Mucosa of gallbladder (tissue), 1 donor: ENCODE measurements around the gene DPP9. TPM values are rescaled to one million over a fixed set of nuclear protein-coding genes. Genes with fewer than 3 reads are reported as not detected.

Experiments used
- DNase-seq: peaks from one replicate; pipeline ENCODE4 v3.0.0-alpha.2; 2020; ENCODE audit warnings: low spot score
- total RNA-seq: library from RNA; stranded (reverse); gene quantifications from one replicate; pipeline ENCODE4 v1.2.1, GENCODE V29; 2021
- donor health status: DM: no; HTN: no; CAD: no.

The DPP9 gene
- total RNA-seq, 1 donor from 2014 or later: 62.8 TPM

DNA sequence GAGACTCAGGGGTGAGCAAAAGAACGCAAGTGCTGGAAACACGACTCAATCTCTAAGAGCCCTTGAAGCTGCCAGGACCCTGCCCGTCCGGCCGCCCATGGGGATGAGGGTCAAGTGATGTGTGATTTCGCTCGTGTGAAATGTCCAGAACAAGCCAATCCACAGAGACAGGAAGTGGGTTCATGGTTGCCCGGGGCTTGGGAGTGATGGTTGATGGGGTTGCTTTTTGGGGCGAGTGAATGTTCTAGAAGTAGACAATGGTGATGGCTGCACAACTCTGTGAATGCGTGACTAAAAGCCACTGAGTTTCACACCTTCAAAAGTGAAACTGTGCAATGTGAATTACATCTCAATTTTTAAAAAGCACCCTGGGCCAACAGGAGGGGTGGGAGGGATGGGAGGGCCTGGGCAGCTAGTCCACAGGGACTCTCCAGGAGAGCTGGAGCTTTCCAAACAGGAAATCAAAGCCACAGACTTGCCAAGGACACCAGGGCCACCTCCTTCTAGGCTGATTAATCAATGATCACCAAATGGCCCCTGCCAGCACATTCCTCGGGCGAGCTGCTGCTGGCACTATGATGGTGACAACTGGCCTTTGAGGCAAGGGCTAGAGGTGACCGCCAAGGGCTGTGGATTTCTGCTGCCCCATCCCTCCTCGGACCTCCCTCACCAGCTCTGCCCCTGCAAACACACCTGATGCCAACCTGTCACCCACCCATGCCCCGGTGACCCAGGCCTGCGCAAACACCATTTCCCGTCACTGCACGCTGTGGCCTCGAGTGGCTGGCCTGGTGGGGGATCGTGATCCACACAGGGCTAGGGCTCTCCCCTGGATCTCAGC, 14.0 kb downstream of the DPP9 start:
- peak; percentile 79 for DNase-seq

DNA sequence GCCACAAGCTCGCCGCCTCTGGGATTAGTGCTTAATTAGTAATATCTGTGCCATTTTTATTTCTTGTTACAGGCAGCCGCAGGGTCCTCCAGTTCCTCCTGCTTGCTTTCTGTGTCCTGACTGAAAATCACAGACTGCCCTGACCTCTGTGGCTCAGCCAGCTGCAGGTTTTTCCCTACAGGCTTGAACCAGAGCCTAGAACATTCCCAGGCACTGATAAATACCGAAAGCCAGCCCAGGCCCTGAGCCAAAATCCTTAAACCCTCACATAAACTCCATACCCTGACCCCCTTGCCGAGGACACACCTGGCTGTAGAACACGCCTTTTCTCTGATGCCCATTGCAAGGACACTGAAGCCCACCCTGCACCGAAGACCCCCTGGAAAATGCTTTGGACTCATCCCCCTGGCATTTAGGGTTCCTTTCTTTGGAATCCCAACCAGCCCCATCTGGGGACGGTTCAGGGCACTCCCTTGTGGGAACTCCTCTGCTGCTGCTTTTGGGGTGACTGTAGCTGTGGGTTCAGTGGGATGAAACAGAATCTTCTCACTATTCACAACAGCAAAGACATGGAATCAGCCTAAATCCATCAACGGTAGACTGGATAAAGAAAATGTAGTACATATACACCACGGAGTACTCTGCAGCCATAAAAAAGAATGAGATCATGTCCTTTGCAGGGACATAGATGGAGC, 15.5 kb downstream of the DPP9 start:
- no peak for DNase-seq

DNA sequence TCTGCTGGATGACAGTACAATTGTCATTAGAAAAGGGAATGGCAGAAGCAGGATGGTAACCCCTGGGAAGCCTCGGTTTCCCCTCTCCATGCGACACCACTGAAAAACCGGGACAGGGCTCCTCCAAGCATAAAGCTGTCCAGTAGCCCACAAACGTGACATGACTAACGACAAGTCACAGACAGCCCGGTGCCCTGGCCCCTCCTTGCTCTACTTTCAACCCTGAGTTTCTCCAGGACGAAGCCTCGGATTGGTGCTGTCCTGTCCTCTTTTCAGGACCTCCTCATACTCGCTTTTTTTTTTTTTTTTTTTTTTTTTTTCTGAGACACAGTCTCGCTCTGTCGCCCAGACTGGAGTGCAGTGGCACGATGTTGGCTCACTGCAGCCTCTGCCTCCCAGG, 16.3 kb downstream of the DPP9 start:
- DNase-seq: no peak

DNA sequence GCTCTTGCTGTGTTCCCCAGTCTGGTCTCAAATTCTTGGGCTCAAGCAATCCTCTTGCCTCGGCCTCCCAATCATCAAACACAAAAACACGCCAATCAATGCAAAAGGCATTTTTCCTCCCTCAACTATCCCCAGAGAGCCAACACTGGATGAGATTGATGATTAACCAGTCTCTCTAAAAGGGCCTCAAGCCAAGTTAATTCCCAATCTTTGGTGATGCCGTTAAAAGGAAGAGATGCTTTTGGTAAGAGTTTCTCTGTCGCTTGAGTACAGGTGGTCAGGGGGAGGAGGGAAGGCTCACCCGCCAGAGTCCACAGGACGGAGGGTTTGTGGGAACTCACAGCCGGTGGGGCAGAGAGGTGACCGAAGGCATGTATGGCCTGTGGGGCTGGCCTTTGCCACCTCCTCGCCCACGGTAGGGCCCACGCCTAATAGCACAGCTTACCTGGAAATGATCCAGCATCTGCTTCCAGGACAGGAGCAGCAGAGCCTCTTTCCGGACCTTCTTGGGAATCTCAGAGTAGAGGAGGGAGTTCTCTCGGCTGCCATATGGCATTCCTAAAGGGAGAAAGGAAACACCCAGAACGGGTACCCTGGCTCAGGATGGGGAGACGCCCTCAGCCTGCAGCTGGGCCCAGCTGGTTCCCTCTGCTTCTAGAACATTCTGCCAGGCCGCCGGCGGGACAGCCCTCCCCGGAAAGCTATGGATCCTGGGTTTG, 18.1 kb downstream of the DPP9 start:
- no peak for DNase-seq

DNA sequence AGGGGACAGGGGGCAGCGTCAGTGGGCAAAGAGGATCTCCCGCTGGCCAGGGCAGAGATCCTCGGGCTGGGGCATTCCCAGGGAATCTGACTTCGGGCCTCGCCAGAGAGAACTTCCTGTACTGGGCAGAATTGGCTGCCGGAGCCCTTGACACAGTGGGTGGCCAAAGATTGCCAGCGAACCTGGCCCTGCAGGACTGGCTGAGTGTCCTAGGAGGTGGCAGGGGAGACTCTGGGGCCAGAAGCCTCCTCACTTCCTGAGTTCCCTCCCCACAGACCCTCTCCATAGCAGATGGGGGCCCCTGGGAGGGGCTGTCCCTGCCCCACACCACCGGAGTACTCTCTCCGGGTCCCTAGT, 19.3 kb downstream of the DPP9 start:
- DNase-seq: no peak

DNA sequence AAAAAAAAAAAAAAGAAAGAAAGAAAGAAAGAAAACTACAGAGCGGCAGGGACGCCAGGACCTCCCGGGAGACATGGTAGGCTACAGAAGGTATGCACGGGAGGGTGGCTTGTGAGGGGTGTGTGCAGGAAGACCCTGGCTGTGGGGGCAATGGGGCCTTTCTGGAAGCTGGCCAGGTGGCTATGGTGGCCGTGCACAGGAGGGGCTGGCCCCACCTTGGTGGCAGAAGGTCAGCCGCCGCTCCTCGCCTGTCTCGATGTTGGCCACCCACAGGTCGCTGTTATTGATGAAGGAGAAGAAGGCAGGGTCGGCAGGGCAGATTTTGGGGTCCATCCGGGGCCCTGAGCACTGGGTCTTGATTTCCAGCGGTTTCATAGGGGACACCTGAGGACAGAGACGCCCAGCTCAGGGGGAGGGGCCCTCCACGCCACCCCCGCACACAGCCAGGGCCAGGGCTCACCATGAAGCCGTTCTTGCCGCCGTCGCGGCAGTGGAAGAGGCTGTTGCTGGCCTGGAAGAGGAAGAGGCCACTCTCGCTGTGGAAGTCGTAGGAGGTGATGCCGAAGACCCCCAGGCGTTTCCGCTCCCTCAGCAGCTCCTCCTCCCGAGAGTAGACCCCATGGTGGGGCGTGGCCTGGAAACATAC, 19.8 kb downstream of the DPP9 start:
- DNase-seq: no peak

DNA sequence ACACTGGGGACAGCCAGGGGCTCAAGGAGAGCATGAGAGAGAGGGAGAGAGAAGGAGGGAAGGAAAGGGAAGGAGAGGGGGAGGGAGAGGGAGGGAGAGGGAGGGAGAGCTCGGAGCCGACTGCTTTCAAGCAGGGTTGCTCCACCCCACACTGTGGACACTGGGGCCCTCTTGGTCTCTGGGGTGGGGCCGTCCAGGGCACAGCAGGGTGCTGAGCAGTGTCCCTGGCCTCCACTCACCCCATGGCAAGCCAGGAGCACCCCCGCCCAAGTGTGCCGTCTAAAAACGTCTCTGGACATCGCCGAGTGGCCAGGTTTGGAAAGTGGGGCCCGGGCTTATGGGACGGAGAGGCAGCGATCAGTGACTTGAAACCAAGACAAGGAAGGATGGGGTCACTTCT, 20.9 kb downstream of the DPP9 start:
- DNase-seq: no peak

DNA sequence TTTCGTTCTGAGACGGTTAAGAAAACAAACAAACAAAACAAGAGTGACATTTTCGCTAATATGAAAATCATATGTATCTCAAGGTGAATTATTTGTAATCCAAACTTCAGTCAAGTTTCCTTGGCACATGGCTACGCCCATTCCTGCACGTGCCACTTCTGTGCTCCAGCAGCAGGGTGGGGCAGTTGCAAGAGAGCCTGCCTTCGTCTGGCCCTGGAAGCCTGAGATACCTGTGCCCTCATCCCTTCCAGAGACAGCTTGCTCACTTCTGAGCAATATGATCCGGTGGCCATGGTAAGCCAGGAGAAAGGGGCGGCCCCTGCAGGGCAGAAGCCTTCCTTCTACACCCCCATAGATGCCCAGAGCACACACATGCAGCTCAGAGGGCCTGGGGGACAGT, 22.1 kb downstream of the DPP9 start:
- DNase-seq: no peak

DNA sequence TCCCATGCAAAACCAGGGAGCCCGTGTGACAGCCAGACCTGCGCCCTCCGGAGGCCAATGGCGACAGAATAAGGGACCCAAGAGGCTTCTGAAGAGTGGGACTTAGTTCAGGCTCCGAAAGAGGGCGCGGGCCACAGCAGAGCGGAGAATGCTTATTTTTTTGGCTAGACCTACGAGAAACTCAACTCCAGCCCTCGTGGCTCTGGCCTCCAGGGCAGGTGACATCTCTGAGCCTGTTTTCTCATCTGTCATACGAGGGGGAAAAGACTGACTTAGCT, 23.0 kb downstream of the DPP9 start:
- no peak for DNase-seq

DNA sequence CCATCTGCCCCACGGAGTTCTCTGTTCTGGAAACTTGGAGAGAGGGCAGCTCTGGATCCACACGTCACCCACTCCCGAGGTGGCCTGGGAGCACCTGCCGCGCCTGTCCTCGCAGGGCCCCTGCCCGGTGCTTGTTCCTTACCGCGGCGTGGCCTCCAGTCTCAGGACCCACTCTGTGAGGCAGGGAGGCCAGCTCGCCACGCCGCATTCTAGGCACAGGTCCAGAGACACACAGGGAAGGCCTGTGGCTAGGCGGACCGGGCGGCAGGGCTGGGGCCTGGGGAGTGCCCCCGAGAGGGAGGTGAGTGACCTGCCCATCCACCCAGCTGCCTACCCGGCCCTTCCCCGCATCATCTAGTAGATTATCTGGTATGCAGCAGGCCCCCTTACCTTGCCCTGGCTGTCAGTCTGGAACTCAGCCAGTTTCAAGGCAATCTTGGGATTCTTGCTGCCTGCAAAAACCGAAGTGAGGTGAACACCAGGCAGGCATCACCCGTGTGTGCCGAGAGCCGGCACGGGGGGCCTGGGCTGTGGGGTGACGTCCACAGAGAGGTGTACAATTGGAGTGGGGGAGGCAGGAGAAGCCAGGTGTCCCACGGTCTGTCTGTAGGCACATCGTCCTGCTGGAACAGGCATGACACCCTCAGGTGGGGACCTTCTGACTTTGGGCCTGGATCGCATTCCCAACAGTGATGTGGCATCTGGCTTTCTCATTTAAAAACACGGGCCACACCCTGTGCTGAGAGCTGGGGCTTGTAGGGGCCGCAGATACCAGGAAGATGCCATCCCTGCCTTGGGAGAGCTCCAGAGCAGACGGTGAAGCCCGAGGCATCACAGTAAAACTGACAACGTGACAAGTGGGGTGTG, 23.6 kb downstream of the DPP9 start:
- no peak for DNase-seq

DNA sequence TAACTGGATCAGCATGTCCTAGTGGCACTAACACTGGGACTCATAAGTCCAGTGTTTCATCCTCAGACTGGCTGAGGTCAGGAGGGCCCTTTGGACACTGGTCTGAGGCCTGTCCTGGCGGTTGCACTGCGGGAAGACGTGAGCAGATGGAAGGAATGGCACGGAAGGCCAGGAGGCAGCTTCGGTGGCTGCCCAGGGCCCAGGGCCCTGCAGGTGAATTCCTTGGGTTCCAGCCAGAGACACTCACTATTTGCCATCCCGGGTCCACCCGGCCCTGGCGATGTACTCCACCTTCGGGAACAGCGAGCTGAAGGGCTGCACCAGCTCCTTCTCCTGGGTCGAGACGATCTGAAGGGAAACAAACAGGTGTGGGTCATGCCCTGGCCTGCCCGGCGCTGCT, 26.3 kb downstream of the DPP9 start:
- no peak for DNase-seq

DNA sequence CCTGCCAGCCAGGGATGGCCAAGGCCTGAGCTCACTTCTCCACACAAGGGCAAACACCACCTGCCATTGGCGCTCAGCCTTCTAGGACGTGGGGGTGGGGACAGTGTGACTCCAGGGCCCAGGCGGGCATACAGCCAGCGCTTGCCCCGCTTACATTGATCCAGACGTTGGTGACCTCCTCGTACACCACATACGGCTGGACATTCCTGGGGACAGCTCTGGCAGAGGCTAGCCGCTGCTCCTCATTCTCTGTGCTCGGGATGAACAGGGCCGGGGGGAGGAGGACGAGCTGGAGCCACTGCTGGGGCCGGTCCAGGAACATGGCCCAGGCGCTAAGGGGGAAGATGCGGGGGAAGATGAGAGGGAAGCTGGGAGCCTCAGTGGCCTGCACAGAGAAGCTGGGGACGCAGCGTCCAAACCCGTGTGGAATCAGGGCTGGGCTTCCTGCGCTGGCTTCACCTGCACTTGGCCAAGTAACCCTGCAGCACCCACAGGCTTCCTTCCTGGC, 28.4 kb downstream of the DPP9 start:
- DNase-seq: no peak

DNA sequence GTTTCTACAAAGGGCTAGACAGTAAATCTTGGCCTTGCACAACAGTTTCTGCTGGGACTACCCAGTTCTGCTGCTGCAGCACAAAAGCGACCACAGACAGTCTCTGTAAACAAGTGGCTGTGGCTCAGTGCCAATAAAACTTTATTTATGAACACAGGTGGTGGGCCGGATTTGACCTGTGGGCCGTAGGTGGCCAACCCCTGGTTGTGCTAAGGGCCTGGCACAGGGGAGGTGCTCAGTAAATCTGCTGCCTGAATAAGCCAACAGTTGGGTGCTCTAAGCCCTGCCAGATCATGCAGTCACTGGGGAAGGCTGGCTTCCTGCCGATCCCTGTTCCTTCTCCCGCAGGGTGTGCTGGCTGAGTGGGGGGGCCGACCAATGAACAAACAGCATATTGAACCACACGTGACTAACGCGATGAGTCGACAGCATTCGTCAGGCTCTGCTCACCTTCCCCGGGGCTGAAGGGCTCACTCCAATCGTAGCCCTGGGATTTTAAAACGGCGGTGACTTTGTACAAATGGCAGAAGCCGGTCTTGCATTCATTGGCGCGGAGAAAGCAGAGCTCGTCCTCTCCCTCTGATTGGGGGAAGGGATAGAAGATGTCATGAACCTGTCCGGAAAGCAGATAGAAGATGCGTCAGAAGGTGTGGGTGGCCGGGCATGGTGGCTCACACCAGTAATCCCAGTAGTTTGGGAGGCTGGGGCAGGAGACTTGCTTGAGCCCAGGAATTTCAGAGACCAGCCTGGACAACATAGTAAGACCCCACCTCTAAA, 29.2 kb downstream of the DPP9 start:
- no peak for DNase-seq

DNA sequence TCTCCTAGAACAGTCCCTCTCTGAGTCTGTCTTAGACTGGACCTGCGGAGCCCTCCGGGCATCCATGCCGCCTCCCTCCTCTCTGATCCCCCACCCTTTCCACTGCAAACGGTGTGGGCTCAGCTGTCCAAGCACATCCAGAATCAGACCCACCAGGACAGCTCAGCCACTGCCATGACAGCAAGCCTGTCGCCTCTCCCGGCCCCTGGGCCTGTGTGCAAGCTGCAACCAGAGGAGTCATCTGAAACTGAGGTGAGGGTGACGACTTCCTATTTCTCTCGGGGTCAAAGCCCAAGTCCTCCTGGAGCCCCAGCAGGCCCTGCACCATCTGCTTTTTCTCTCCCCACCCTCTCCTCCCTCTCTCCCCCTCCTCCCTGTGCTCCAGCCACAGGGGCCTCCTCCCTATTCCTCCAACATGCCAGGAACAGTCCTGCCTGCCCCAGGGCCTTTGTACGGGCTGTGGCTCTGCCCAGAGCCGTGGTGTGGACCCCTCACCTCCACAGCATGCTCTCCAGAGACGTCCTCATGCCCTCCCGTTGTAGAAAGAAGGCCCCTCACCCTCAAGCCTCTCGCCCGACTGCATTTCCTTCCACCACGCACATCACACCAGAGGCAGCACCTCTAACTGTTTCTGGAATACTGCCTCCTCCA, 30.0 kb downstream of the DPP9 start:
- DNase-seq: no peak

DNA sequence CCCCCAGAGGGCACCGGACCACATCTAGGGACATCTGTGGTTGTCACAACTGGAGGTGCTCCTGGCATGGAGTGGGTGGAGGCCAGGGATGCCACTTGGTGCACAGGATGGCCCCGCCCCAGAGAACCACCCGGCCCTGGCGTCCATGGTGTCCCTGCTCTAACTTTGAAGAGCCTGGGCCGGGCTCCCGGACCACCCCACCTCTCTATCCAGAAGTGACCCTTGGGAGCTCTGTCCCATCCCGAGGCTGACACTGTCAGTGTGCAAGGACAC, 30.6 kb downstream of the DPP9 start:
- no peak for DNase-seq

DNA sequence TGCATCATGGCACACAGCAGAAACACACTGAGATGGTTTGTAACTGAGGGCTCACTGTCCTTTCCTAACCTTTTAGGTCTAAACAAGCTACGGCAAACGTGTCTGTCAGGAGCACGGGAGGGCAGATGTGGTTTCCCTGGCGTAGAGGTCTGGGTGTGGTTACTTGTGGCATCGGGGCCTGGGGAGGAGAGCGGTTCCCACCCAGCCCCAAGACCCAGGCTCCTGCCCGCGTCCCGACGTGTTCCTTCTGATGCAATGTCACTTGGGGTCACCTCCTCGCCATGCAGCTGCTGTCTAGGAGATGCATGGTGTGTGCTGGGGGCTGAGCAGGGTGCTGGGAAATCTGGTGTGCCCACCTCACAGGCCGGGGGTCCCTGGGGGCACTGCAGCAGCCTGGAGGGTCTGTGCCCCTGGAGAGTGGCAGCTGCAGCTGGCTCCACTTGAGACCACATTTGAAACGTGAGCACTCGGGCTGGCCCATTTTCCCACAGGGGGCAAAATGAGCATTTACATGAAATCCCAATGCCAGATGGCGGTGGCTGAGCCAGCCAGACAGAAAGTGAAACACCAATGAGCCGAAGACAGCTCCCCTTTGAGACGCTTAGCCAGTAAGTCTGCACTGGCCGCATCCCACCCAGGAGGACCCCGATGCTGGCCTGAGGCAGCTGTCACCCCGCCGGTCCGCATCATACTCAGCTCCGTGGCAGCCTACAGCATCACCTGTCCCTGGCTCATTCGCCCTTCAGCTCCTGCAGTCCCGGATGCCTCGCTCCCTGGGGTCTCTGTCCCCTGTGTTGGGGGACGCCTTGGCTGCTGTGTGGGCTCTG, 31.2 kb downstream of the DPP9 start:
- DNase-seq: no peak

DNA sequence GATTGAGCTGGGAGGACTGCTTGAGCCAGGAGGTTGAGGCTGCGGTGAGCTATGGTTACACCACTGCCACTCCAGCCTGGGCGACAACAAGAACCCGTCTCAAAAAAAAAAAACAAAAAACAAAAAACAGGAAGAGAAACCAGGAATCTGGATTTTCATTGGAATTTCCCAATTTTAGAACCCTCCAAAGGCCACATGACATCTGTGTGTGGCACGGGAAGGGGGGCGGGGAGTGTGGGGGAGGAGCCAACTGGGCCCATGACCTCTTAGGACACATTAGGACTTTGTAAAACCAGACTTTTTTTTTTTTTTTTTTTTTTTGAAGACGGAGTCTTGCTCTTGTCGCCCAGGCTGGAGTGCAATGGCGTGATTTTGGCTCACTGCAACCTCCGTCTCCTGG, 32.3 kb downstream of the DPP9 start:
- no peak for DNase-seq

DNA sequence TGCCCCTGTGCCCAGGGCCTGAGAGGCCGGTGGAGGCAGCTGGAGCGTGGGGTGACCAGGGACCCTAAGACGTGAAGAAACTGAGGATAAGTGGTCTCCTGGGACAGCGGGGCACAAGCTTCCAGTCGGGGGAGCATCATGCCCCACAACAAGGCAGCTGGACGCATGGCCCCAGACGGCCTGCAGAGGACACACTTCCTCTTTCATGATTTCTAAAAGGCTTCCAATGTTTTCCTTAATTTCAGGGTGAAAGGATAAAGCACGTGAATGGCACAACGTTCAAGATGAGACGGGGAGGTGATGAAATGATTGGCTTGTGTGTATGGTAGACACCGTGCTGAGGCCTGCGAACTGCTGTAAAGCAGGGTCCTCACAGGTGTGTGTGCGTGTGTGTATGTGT, 33.3 kb downstream of the DPP9 start:
- DNase-seq: no peak

DNA sequence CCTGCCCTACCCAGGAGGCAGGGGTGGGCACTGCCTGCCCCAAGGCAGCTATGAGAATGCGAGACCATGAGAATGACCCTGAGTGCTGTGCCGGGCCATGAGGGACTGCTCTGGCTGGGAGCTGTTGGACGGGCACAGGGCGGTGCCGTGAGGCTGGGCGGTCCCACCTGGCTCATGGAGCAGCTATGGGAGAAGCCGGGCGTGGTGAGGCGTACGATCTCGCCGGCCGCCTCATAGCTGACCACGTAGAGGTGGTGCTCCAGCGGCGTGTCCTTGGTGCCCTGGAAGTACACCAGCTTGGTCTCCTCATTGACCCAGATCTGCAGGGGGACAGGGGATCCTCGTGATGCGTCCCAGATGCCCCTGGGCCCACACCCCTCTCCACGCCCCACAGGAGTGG, 34.2 kb downstream of the DPP9 start:
- DNase-seq: no peak

DNA sequence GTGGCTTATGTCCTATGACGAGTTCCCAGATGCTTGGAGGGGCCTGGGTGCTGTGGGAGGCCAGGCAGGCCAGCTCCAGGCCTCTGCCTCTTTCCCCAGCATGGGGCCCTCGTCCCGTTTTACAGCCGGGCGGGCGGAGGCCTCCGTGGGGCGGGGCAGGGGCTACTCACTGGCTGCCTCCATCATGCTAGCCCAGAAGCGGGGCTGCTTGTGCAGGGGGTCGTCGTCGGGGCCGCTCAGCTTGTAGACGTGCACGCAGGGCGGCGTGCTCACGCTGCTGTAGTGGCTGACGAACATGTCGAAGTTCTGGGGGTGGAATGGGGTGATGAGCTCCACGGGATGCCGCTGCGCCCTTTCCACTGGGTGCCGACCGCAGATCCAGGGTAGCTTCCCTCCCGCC, 35.1 kb downstream of the DPP9 start:
- DNase-seq: no peak
